GM21619 (cell line): ENCODE measurements around the gene RPRD1B.

Source experiments
- ATAC-seq: cut with Tn5 transposase; IDR thresholded peaks from one replicate; pipeline ENCODE4 v1.9.1; 2021; ENCODE audit not compliant: unreplicated experiment

Gene RPRD1B

DNA sequence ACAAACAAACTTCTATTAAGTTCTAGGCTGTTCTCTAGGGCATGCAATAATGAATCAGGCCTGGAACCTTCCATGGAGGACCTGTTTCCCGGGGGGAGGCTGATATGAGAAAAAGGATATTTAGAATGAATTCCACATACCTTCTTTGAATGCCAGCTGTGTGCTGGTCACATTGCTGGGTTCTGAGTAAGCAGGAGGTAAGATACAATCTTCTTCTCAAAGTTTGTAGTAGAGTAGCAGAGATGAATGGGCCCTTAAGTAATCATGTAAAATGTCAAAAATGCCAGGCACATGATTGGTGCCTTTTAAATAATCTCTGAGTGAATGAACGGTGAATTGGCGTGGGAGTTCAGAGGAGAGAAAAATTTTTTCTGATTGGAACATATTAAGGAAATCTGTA is 84.1 kb downstream of the RPRD1B start:
- ATAC-seq = no peak

DNA sequence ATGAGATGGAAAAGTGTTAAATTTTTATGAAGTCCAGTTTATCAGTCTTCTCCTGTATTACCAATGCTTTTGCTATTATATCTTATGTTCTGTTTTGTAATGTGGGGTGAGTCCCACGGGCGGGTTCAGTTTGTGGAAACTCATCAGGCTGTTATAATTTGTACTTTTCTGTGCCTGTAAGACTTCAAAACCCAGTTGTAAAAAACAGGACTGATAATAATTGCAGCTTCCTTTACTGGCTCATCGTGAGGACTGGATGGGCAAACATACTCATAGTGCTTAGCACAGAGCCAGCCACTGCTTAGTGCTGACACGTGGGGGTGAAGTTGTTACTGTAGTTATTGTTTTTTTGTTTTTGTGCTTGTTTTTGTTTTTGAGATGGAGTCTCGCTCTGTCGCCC is 85.9 kb downstream of the RPRD1B start:
- no peak for ATAC-seq

DNA sequence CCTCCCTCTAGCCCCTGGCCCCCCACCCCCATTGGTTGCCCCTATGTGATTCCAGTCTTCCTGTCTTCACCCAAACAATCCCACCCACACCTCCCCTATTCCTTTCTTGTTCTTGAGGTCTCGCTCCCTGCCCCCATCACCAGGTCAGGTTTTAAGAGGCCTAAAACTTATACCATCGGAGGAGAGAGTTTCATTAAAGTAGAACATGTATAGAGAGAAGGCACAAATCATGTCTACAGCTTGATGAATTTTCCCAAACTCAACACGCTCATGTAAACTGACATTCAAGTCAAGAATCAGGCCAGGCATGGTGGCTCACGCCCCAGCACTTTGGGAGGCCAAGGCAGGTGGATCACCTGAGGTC is 87.1 kb downstream of the RPRD1B start:
- ATAC-seq = no peak

DNA sequence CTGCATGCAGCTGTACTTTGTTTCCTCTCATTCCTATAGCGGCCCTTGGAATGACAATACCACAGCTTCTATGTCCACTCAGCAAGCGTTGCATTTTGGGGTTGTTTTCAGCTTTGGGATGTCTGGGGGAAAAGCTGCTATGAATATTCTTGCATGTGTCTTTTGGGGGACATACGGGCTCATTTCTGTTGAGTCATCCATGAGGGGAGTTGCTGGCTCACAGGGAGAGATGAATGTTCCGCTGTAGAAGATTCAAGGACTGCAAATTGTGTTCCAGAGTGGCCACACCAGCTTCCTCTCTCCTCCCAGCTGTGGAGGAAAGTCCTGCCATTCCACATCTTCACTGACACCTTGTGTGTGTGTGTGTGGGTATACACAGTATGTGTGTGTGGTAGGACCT is 88.2 kb downstream of the RPRD1B start:
- no peak for ATAC-seq

DNA sequence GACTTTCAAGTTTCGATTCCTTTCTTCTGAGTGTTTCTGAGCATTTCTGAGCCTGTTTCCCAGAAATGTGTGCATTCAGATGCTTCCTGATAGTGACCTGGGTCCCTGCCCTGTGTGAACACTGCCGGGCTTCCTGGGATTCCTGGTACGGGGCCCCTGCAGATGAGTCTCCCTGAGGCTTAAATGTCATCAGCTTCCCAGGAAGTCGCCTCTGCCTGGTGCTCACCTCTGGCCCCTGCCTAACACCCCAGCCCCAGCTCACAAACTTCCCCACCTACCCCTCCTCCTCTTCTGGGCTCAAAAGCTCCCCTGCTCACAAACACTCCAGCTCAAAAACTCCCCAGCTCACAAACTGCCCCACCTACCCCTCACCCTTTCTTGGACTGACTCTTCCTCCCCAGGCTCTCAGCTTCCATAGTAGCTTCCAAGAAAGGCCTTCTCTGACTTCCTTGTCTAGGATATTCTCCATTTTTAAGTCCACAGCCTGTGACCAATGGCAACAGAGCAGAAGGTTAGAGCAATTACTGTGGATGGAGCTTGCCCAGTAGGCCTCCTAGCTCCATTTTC is 89.6 kb downstream of the RPRD1B start:
- no peak for ATAC-seq

DNA sequence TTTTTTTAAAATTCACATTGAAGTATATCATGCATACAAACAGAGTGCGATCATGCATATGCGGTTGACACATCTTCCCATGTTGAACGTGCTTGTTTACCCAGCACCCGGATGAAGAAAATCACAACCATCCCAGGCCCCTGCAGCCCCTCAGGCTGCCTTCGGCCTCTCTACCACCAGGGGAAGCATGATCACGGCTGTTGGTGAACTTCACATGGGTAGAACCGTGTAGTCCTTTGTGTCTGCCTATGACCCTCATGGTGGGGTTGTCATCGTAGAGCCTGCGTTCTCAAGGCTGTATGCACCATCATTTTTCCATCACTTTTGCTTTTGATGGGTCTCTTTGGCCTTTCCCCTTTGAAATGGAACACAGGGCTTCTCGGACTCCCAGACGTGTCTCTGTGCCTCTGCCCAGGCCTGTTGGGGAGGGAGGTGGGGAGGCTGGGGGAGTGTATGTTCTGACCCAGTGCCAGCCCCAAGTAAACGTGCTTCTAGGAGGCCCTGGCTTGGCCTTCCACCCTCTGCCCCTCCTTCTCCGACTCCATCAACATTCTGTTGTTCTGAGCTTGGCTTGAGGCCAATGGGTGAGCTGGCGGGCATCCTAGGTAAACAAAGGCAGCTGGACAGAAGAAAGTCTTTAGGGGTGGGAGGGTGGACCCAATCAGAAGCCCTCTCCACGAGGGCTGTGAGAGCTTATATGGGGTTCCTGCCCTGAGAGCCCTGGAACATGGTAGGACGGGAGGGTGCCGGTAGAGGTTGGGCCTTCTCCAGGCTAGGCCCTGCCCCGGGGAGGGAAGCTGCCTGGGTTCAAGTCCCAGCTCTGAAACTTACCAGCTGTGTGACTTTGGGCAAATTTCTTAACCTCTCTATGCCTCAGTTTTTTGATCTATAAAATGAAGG is 91.9 kb downstream of the RPRD1B start:
- no peak for ATAC-seq

DNA sequence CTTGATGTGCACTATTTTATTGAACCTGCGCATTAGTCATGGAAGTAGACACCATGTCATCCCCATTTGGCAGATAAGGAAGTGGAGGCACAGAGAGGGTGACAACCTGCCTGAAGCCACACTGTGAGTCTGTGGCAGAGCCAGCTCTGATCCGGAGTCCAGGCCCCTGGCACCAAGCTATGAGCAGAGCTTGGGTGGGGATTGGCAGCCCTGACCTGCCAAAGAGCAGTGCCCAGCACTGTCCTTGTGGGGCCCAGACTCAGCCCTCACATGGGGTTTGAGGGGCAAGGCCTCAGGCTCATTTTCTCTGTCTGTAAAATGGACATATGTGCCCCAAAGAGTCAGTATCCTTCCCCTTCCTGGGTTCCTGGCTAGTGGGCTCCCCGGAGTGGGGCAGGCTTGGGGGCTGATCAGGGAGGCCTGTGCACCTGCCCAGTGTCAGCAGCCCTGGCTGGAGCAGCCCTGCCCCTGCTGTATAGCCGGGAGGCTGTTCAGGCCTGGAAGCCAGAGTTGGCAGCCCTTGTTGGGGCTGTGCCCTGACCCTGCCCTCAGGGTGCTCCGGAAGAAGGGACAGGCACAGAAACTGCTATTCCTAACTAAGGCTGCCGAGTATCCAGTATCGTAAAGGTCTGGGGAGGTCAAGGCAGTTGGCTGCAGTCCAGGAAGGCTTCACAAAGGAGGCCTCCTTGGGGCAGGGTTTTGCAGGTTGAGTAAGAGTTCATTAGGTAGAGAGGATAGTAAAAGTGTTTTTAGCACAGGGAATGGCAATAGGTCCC is 92.8 kb downstream of the RPRD1B start:
- ATAC-seq = no peak

DNA sequence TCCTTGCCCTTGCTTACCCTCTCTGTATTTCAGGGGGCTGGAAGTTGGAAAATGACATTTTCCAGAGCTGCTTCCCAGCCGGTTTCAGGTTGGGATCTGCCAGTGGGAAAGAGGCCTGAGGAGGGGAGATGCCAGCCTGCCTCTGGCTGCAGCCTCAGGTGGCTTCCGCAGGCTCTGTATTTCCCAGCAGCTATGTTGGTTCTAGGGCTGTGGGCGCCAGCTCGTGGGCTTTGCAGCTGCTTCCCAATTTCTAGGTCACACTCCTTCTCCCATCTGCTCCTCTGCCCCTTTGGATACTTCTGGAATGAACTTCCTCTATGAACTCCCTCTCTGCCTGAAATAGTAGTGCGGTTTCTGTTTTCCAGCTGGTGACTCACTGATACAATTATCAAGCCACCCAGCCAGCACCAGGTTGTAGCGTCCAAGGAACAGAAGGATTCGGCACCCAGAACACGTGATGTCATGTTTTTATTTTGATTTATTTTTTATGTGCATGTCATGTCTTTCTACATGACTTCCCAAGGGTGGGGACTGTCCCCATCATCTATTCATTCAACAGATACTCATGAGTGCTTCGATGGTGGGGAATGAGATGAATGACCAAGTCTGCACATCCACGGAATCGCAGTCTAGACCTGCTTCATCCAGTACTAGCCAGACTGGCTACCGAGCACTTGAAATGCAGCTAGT is 93.5 kb downstream of the RPRD1B start:
- no peak for ATAC-seq

DNA sequence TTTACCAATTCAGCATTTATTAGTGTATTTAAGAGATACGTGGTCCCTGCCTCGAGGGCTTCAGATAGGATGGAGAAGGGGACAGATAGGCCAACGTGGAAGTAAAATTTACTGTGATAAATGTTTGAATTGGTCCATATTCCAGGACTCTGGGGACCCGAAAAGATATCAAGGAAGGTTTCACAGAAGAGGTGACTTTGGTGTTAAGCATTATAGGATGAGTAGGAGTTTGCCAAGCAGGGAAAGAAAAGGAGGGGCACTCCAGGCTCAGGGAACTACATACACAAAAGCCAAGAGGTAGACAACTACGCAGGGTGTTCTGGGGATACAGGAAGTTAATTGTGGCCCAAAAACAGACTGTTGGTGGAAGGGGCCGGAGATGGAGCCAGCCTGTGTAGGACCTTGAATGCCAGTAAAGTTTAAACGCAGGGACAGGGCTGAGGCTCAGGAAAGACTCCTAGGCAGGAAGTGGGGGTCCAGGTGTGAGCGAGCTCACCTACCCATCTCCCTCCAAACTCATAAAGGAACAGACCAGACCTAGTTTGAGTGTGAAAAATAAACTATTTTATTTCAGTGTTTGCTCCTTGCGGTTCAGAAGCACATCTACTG is 94.5 kb downstream of the RPRD1B start:
- no peak for ATAC-seq

DNA sequence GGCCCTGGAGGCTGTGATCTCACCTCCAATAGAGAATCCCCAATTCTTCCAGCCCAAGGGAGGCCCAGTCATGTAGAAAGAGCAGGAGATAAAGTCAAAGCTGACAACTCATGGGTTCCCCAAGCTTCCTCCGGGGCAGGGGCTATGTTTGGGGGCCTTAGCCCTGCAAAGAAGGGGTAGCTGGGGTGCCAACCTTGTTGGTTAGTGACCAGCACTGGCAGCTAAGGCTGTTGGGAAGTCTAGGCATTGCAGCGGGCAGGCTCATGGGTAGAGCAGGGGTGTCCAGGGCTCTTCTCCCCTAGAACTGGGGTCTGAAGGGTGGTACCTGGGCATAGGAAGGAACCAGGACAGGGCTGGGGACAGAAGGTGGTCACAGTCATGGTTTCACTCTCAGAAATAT is 95.1 kb downstream of the RPRD1B start:
- no peak for ATAC-seq

DNA sequence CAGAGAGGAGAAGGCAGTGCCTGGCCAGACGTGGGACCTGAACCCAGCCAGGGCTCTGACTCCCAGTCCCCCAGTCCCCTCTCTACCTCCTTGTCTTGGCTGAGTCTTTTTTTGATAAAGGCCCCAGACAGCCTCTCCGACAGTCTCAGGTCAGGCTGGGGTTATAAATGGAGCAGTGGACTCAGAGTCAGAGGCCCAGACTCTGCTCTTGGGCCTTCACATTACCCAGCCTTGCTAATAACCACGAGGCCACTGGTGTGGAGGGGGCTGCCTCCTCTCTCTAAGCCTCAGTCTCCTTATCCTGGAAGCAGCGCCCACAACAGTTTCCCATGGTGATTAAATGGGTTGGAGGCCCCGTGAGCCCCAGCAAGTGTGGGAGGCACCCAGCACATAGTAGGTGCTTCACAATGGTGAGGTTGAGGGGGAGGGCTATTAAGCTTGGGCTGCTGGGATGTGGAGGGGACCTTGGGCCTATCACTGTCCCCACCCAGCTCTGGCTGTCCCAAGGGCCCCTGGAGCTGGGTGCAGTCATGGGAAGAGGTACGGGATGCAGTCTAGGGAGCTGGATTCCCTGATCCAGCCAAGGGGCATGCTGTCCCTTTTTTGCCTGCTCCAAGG is 95.8 kb downstream of the RPRD1B start:
- ATAC-seq = no peak

DNA sequence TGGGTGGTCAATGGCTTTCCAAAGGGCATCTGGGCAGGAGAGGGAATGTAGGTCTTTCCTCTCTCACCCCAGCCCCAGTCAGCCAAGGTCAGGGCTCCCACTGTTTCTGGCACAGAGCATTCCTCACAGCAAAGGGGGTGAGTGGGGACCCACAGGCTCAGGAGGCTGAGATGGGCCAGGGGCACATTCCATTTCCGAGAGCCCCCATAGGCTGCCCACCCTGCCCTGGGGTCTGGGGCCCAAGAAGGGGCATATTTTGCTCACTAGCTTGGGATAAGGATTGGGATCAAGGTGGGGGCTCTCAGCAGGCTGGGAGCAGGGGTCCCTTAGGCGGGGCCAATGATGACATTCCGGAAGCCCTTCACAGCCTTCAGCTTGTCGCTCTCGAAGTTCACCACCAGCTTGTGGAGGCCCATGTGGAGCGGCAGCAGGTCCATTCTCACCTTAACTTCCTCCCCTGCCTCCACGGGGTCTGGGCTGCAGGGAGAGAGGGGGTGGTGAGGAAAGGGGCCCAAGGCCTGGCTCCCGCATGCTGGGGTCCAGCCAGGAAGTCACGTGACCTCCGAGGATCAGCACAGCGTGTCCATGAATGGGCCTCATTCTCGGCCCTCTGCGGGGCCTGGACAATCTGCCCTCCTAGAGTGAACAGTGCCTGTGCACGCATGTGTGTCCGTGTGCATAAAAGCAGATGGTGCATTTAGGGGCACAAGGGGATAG is 96.5 kb downstream of the RPRD1B start:
- no peak for ATAC-seq

DNA sequence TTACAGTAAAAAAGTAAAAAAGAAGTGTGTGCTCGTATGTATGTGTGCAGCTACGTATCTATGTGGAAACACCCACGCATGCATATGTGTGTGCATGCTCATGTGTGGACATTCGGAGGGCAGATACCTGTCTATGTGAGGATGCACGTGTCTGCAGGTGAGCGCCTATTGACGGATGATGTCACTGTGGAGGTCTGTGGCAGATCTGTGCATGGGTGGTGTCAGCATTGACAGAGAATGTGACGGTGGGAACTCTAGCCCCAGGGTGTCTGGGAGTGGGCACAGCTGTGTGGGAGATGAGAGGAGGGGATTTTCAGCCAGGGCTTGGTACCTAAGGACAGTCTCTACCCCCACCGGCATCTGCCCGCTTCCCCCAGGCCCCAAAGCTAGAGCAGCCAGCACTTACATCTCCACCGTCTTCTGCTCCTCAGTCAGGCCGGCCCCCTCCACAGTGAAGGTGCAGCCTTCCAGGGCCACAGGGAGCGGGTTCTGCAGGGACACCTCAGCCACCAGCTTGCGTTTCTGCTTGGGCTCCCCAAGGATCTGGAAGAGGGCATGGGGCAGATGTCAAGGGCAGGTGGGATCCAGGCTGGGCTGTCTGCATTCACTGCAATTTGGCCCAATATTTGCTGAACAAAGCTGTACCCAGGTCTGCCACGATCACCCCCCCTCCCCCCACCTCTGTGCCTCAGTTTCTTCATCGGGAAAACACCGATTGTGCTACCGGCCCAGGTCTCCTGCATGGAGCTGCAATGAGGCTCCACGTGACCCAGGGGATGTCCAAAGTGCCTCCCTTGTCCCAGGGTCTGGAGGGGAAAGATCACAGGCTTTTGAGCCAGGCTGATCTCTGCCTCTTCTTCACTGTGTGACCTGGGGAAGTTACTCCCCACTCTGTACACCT is 97.4 kb downstream of the RPRD1B start:
- ATAC-seq = no peak

DNA sequence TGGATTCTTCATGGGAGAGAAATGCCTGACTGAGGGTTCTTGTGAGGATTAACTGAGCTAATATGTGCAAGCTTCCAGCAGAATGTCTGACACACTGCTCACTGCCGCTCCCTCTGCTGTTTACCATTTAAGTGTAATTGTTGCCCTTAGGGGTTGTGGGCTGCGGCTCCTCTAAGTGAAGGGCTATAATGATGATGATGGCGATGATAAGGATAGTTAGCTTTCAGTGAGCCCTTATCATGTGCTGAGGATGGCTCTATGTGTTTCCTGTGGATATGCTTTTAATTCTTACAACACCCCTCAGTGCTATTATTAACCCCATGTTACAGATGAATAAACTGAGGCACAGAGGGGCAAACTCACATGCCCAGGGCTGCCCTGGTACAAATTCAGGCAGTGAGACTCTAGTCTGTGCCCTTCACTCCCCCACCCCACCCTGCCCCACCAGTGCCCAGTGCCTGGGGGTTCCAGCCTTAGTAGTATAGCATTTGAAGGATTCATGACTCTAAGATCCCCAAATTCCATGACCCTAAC is 98.1 kb downstream of the RPRD1B start:
- ATAC-seq = no peak

DNA sequence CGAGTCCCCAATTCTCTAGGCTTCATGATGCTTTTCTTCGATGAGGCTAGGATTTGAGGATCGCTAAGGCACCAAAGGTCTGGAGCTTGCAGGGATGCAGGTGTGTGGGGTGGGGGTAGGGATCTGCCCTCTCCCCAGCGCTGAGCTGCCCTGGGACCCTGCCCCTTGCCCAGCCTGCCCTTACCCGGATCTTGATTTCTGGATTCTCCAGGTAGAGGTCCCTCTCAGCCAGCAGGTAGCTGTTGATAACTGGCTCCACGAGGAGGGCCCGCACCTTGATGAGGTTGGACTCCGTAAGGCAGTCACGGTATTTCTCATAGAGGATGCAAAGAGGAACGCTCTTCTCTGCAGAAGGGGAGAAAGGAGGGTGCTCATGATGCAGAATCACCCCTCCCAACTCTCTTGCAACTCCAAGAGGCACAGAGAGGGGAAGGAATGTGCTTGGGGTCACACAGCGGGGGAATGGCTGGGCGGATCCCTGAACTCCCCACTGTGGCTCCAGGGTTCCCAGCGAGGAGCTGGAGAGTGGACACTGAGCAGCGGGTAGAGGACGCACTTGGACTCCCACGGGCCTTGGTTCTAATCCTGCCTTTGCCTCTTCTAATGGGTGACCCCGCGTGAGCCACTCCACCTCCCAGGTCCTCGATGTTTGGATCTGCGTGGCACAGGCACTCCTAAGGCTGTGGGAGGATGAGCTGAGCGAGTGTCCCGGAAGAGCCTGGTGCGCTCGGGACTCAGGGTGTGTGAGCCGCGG is 98.8 kb downstream of the RPRD1B start:
- no peak for ATAC-seq

DNA sequence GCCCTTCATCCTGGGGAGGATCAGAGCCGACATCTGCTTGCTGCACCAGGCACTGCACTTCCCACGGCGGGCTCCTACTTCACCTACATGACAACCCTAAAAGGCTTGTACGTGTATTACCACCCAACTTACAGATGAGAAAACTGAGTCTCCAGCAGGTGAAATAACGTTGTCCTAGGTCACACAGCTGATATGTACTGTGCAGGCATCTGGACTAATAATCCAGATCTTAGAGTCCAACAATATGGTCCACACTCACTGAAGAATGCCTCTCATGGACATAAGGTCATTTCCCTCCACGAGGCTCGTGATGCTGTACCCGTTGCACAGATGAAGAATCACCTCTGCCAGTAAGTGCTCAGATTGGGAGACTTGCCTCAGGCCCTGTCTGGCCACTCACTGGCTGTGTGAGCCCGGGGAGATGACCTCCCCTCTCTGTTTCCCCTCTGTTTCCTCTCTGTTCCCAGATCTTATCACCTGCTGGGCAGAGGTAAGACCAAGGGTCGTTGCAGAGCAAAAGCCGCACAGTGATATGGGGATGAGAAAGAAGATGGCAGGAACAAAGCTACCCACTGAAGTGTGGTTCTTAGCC is 99.5 kb downstream of the RPRD1B start:
- ATAC-seq = no peak

DNA sequence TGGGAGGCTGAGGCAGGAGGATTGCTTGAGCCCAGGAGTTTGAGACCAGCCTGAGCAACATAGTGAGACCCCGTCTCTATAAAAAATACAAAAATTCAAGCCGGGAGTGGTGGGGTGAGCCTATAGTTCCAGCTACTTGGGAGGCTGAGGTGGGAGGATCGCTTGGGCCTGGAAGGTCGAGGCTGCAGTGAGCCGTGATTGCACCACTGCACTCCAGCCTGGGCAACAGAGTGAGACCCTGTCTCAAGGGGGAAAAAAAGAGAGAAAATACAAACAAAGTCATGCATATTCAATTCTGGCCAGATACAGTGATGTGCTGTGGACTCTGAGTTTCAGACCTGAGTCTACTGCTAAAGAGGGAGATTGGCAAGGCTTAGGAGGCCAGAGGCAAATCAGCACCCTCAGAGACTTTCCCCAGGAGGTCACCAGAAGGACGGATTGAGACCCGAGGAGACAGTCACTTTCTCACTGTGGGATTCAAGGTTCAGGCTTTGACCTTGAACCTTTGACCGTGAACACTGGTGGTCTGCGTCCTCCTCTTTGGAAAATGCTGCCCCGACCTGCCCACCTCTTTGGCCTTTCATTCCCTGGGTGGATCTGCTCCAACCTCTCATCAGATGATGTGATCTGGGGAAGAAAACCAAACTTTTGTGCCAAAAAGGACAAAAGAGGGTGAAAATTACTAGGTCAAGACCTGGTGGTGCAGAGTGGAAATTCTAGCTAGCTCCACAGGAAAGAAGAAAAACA is 100.3 kb downstream of the RPRD1B start:
- no peak for ATAC-seq
